Fibroblast of skin of abdomen (primary cell): Measurements from ENCODE around the gene ZSWIM6.

ENCODE experiments used
- DNase-seq: peaks from one replicate; pipeline ENCODE4 v3.0.0-alpha.2; 2013

ZSWIM6 gene

GRCh38 chr5:61559146-61559545 is 227.1 kb downstream of the ZSWIM6 start:
- DNase-seq = no peak

DNA sequence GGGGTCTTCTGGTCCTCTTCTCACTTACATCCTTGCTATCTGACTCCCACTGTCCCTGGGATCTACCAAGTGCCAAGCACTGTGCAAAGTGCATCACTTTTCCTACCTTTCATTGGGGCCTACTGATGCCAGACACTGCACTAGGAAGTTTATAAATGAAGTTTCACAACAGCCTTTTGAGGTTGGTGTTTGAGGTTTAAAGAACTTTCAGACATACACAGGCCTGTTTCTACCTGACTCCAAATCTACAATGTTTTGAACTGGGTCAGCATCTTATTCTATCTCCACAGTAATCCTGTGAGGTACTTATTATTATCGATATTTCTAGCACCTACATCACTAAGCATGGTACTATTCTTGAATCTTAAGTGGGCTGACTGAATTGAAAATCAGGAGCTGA is 227.7 kb downstream of the ZSWIM6 start:
- DNase-seq = no peak

GRCh38 chr5:61563401-61563800 is 231.3 kb downstream of the ZSWIM6 start:
- DNase-seq = no peak

DNA sequence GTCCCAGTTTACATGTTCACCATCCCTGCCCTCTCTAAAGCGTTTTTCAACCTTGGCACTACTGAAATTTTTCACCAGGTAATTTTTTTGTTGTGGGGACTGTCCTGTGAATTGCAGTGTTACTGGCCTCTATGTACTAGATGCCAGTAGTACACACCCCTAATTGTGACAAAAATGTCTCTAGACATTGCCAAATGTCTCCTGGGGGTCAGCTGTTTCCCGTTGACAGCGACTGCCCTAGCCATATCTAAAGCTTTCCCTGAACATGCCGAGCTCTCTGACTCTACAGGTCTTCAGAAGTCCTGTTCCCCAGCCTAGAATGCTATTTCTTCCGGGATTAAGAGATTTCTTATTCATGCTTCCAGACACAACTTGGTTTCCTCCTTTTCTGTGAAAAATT is 235.3 kb downstream of the ZSWIM6 start:
- no peak for DNase-seq

- DNase-seq = no peak
Measured at GRCh38 chr5:61569353-61569752, 237.3 kb downstream of the ZSWIM6 start.

GRCh38 chr5:61570767-61571166 is 238.7 kb downstream of the ZSWIM6 start:
- no peak for DNase-seq

- DNase-seq = no peak
Measured at GRCh38 chr5:61572959-61573358, 240.9 kb downstream of the ZSWIM6 start.

DNA sequence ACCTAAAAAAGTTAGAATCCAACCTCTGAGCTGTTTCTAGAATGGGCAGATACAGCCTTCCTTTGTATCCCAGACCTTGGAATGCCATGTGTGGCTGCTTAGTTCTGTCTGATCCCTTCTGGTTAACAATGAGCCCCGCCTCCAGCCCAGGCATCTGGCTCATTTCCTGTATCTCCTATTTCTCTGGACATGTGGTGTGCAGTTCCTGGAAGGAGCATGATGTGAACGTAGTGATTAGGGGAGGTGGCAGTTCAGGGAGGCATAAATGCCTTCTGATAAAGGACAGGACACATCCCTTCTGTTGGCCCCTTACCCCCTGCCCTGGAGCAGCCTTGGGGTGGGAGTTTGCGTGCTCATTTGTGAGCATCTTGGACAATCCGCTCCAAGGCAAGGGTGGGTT is 243.0 kb downstream of the ZSWIM6 start:
- DNase-seq = peak; percentile 94

GRCh38 chr5:61575581-61575980 is 243.5 kb downstream of the ZSWIM6 start:
- peak; percentile 5 for DNase-seq

DNA sequence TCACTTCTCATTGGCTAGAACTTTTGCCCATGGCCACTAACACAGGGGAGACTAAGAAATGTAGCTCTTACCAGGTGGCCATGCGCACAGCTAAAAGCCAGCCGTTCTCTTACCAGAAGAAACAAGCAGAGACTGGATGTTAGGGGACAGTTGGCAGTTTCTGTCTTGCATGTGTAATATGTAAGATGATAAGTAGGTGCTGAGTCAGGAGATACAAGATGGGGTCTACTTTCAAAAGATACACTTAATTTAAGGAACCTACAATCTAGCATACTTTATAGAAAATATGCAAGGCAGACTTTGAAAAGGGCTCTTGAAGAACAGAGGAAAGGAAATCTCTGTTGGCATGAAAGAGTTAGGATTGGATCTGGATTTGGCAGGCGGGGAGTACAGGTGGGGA is 244.5 kb downstream of the ZSWIM6 start:
- no peak for DNase-seq

GRCh38 chr5:61578858-61579503 is 246.9 kb downstream of the ZSWIM6 start:
- peak; percentile 10 for DNase-seq

GRCh38 chr5:61582205-61582820 is 250.3 kb downstream of the ZSWIM6 start:
- peak; percentile 49 for DNase-seq

GRCh38 chr5:61582887-61583286 is 250.8 kb downstream of the ZSWIM6 start:
- DNase-seq = no peak

- DNase-seq = no peak
Measured at GRCh38 chr5:61586096-61587084, 254.3 kb downstream of the ZSWIM6 start.

GRCh38 chr5:61587125-61587524 is 255.1 kb downstream of the ZSWIM6 start:
- DNase-seq = no peak

- DNase-seq = no peak
Measured at GRCh38 chr5:61588216-61588615, 256.2 kb downstream of the ZSWIM6 start.

DNA sequence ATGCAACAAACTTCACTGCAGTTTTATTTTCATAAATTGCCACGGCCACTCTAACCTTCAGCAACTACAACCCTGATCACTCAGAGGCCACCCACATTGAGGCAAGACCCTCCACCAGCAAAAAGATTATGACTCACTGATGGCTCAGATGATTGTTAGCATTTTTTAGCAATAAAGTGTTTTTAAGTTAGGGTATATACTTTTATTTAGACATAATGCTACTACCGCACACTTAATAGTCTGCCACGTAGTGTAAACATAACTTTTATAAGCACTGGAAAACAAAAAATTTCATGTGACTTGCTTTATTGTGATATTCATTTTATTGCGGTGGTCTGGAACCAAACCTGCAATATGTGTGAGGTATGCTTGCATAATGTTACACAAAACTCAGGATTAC is 257.9 kb downstream of the ZSWIM6 start:
- no peak for DNase-seq

- DNase-seq = no peak
Measured at GRCh38 chr5:61590473-61590872, 258.4 kb downstream of the ZSWIM6 start.

DNA sequence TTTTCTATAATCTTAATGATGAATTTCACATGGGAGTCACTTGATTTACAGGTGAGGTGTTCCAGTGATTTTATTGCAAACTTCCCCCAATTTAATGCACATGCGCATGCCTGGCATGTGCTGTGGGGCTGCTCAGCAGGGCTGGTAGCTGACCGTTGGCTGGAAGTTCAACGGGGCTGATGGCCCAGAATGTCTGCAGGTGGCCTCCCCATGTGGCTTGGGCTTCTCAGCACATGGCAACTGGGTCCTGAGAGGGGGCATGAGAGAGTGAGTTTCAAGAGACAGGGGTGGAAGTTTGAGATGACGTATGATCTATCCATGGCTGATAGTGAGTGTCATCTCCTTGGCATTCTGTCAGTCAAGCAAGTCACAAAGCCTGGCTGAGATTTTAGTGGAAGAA is 259.8 kb downstream of the ZSWIM6 start:
- DNase-seq = no peak

GRCh38 chr5:61595426-61595825 is 263.4 kb downstream of the ZSWIM6 start:
- no peak for DNase-seq
